ENCODE measurements around the gene BNIP1.

DNA sequence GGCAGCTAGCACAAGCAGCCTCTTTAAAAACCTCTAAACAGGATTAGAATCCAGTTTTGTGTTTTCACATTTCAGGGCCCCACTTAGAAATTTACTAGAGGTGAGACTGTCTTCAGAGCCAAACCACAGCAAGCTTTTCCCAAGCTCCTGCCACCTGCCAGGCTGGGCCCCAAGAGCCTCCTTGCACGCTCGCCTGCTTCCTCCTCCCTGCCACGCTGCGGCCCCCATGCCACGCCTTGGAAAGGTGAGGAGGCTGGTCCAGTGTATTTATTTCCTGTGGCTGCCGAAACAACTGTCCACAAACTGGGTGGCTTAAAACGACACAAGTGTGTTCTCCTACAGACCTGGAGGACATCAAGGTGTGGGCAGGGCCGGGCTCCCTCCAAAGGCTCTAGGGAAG lies 47.2 kb downstream of the BNIP1 start:
- TF ChIP-seq POLR2A (IDR thresholded peaks at IDR 0.05; ENCODE audit: low read depth, low read length), result no peak
- no peak for TF ChIP-seq POLR2AphosphoS5 (IDR thresholded peaks at IDR 0.05; ENCODE audit: low read depth, low read length)
